H1 (cell line): ENCODE measurements around the gene SHLD1. TPM values are rescaled to one million over a fixed set of nuclear protein-coding genes. Genes with fewer than 3 reads are reported as not detected.

Experiments used
- CTCF ChIA-PET: fragments of 300-600 bp; sonication (Branson Sonifier 250); formaldehyde crosslinking; loops from one replicate; lab custom pipeline; 2021; ENCODE audit not compliant: partially characterized antibody; lab: Charles Lee
- POLR2A ChIA-PET: fragments of 300-600 bp; sonication (Branson Sonifier 250); formaldehyde crosslinking; loops from one replicate; lab custom pipeline; 2021; ENCODE audit warnings: inconsistent platforms; ENCODE audit not compliant: partially characterized antibody; lab: Charles Lee
- DNase-seq, 2 experiments: peaks; one replicate each; pipeline versions ENCODE4 v3.0.0 to v3.0.0-alpha.2; 2010 to 2022; ENCODE audit warnings: low spot score in 2 of 2, low read depth in 1 of 2, mixed read lengths in 1 of 2
- FAIRE-seq: peaks from 2 replicates; lab custom pipeline; 2011; peaks lifted over from hg19 to GRCh38; lab: Jason Lieb, UNC
- H2AFZ ChIP-seq: 2 replicates; pipeline ENCODE4 v1.8.1; 2012; ENCODE audit warnings: low read length, inconsistent platforms
- H2AK5ac ChIP-seq: 2 replicates; pipeline ENCODE4 v1.6.1; 2013; ENCODE audit warnings: low read depth, low read length
- H2BK120ac ChIP-seq: replicated peaks from 2 replicates; pipeline ENCODE3; 2013; ENCODE audit warnings: low read depth, low read length, inconsistent platforms
- H2BK12ac ChIP-seq: 2 replicates; pipeline ENCODE4 v1.6.1; 2013; ENCODE audit warnings: low read depth, low read length
- H2BK15ac ChIP-seq: 2 replicates; pipeline ENCODE4 v1.6.1; 2013; ENCODE audit warnings: low read length
- H2BK20ac ChIP-seq: 2 replicates; pipeline ENCODE4 v1.6.1; 2013; ENCODE audit warnings: low read length
- H2BK5ac ChIP-seq: 2 replicates; pipeline ENCODE4 v1.6.1; 2013; ENCODE audit warnings: low read depth, low read length
- H3K14ac ChIP-seq: 2 replicates; pipeline ENCODE4 v1.6.1; 2013; ENCODE audit warnings: inconsistent platforms; ENCODE audit not compliant: insufficient read length
- H3K18ac ChIP-seq: 2 replicates; pipeline ENCODE4 v1.6.1; 2013; ENCODE audit warnings: low read length; ENCODE audit errors: extremely low read depth
- H3K23ac ChIP-seq: 2 replicates; pipeline ENCODE4 v1.6.1; 2013; ENCODE audit warnings: inconsistent platforms; ENCODE audit not compliant: insufficient read length
- H3K23me2 ChIP-seq: 2 replicates; pipeline ENCODE4 v1.6.1; 2013; ENCODE audit warnings: low read depth, low read length
- H3K27ac ChIP-seq: 2 replicates; pipeline ENCODE4 v1.6.1; 2011; ENCODE audit warnings: low read depth, low read length, inconsistent platforms
- H3K27me3 ChIP-seq, 4 experiments: replicated peaks in 1 of 4; 1 replicate in 1 of 4; 2 replicates in 3 of 4; pipeline versions ENCODE4 v1.6.1 to v1.8.1; 2011 to 2013; ENCODE audit warnings: low read length in 3 of 4, mild to moderate bottlenecking in 3 of 4, inconsistent platforms in 2 of 4, mixed read lengths in 2 of 4, moderate library complexity in 1 of 4; ENCODE audit not compliant: control insufficient read depth in 3 of 4, insufficient read depth in 3 of 4; ENCODE audit errors: extremely low read depth in 1 of 4
- H3K36me3 ChIP-seq, 4 experiments: 2 replicates each; pipeline versions ENCODE4 v1.6.1 to v1.8.1; 2011 to 2013; ENCODE audit warnings: mild to moderate bottlenecking in 4 of 4, low read length in 3 of 4, moderate library complexity in 2 of 4, control low read depth in 1 of 4, inconsistent platforms in 1 of 4; ENCODE audit not compliant: insufficient read depth in 4 of 4, control insufficient read depth in 2 of 4
- H3K4ac ChIP-seq: replicated peaks from 2 replicates; pipeline ENCODE3; 2013; ENCODE audit warnings: low read length, low read depth, mixed read lengths, inconsistent platforms; ENCODE audit not compliant: insufficient read length
- H3K4me1 ChIP-seq, 4 experiments: replicated peaks in 1 of 4; 1 replicate in 1 of 4; 2 replicates in 3 of 4; pipeline versions ENCODE4 v1.6.1 to v1.8.1; 2011 to 2013; ENCODE audit warnings: low read length in 3 of 4, inconsistent platforms in 2 of 4, mixed read lengths in 1 of 4; ENCODE audit not compliant: insufficient read depth in 4 of 4, control insufficient read depth in 3 of 4
- H3K4me2 ChIP-seq, 2 experiments: 2 replicates each; pipeline versions ENCODE4 v1.6.1 to v1.8.1; 2011 to 2013; ENCODE audit warnings: low read depth in 2 of 2, low read length in 2 of 2, control low read depth in 1 of 2, inconsistent platforms in 1 of 2, mild to moderate bottlenecking in 1 of 2; ENCODE audit not compliant: insufficient read depth in 1 of 2
- H3K4me3 ChIP-seq, 4 experiments: fragments of 200-600, 300-600 bp in 1 of 4; sonication (generic), shearing (Covaris generic), sonication (Bioruptor Twin) in 1 of 4; 2 replicates each; pipeline versions ENCODE4 v1.5.1 to v1.8.1; 2011 to 2016; ENCODE audit warnings: low read length in 4 of 4, low read depth in 3 of 4, control low read depth in 2 of 4, inconsistent platforms in 2 of 4, mild to moderate bottlenecking in 2 of 4, mixed read lengths in 1 of 4, moderate library complexity in 1 of 4; ENCODE audit not compliant: insufficient read depth in 2 of 4; ENCODE audit errors: extremely low read depth in 1 of 4
- H3K56ac ChIP-seq: replicated peaks from 2 replicates; pipeline ENCODE3; 2013; ENCODE audit warnings: low read depth, mild to moderate bottlenecking, mixed read lengths, low read length, inconsistent platforms; ENCODE audit not compliant: insufficient read length
- H3K79me1 ChIP-seq: 2 replicates; pipeline ENCODE4 v1.6.1; 2013; ENCODE audit warnings: low read depth, low read length, control low read depth
- H3K79me2 ChIP-seq, 2 experiments: 2 replicates each; pipeline versions ENCODE4 v1.6.1 to v1.8.1; 2012 to 2013; ENCODE audit warnings: low read length in 2 of 2, mild to moderate bottlenecking in 2 of 2, inconsistent platforms in 1 of 2; ENCODE audit not compliant: insufficient read depth in 2 of 2, control insufficient read depth in 1 of 2
- H3K9ac ChIP-seq, 4 experiments: replicated peaks in 1 of 4; 1 replicate in 1 of 4; 2 replicates in 3 of 4; pipeline versions ENCODE4 v1.6.1 to v1.8.1; 2011 to 2013; ENCODE audit warnings: low read depth in 3 of 4, low read length in 3 of 4, control low read depth in 2 of 4, mild to moderate bottlenecking in 2 of 4, moderate library complexity in 2 of 4, inconsistent platforms in 1 of 4; ENCODE audit errors: extremely low read depth in 1 of 4
- H3K9me3 ChIP-seq, 2 experiments: 2 replicates each; pipeline versions ENCODE4 v1.6.1 to v1.8.1; 2012 to 2013; ENCODE audit warnings: mild to moderate bottlenecking in 2 of 2, moderate library complexity in 2 of 2, control low read depth in 1 of 2, inconsistent platforms in 1 of 2, low read depth in 1 of 2, low read length in 1 of 2, mixed read lengths in 1 of 2; ENCODE audit not compliant: insufficient read depth in 2 of 2
- H4K20me1 ChIP-seq, 2 experiments: replicated peaks in 1 of 2; 2 replicates each; pipeline versions ENCODE3 to v1.8.1; 2011 to 2013; ENCODE audit warnings: inconsistent platforms in 2 of 2, low read length in 2 of 2, mild to moderate bottlenecking in 1 of 2; ENCODE audit not compliant: insufficient read depth in 2 of 2, control insufficient read depth in 1 of 2
- H4K5ac ChIP-seq: 2 replicates; pipeline ENCODE4 v1.6.1; 2013; ENCODE audit warnings: low read length, low read depth, mixed read lengths, inconsistent platforms; ENCODE audit not compliant: insufficient read length
- H4K8ac ChIP-seq: 2 replicates; pipeline ENCODE4 v1.8.0; 2013; ENCODE audit warnings: mild to moderate bottlenecking, moderate library complexity, low read length, inconsistent platforms; ENCODE audit not compliant: insufficient read depth; ENCODE audit errors: extremely low read depth
- H4K91ac ChIP-seq: replicated peaks from 2 replicates; pipeline ENCODE3; 2013; ENCODE audit warnings: low read length, mixed read lengths, inconsistent platforms; ENCODE audit not compliant: insufficient read length
- KDM4A ChIP-seq: IDR thresholded peaks from one replicate; pipeline ENCODE4 v1.7.1; 2012; ENCODE audit warnings: low read depth, mild to moderate bottlenecking, moderate library complexity, low read length, inconsistent platforms; ENCODE audit not compliant: severe bottlenecking
- WGBS, 2 experiments: shearing (Covaris generic) in 1 of 2; methylation state at CpG; one replicate each; pipeline versions ENCODE4 v1.1.6 to v1.1.7; 2013 to 2015; ENCODE audit warnings: low lambda C conversion rate in 2 of 2, mixed read lengths in 2 of 2, inconsistent platforms in 1 of 2, low coverage in 1 of 2, missing lambda C conversion rate in 1 of 2; ENCODE audit not compliant: insufficient replicate concordance in 2 of 2, insufficient coverage in 1 of 2, insufficient read length in 1 of 2; ENCODE audit errors: extremely low coverage in 1 of 2, missing lambda C conversion rate in 1 of 2; 5-methylcytosine and 5-hydroxymethylcytosine counted together
- polyA plus RNA-seq, 7 experiments: library from polyadenylated mRNA; depleted of rRNA in 3 of 7; stranded (reverse) in 5 of 7; unstranded in 2 of 7; fragments of >200 nt in 5 of 7; fragments of 200-250 nt in 2 of 7; gene quantifications; 1 replicate in 5 of 7; 2 replicates in 1 of 7; 4 replicates in 1 of 7; pipeline versions ENCODE4 v1.2.1 to v1.2.3, GENCODE V29; 2011 to 2013; ENCODE audit warnings: missing spikeins in 2 of 7, mixed read lengths in 2 of 7
- total RNA-seq: library from RNA; stranded (reverse); fragmentation: NEBNext Ultra II Directional; extraction: Animal tissue kit (Norgen Biotek cat#: 25700); gene quantifications from 2 replicates; pipeline ENCODE4 v1.2.1, GENCODE V29; 2021

SHLD1 gene
- total and polyA plus RNA-seq, 2 of the 8 experiments (the other 6 are each of a cell fraction or from before 2014, with no cell fraction given): 4.2 to 6.5 TPM

GRCh38 chr20:5885866-5886265 lies 135.7 kb downstream of the SHLD1 start:
- POLR2A ChIA-PET: no interaction called here

More at GRCh38 chr20:5885866-5886265, 135.7 kb downstream of the SHLD1 start:
- H2BK5ac ChIP-seq: no peak overlapping the region
- no peak overlapping the region for H2BK12ac ChIP-seq
- DNase-seq: no peak
- H3K27ac ChIP-seq: no peak overlapping the region
- H2BK120ac ChIP-seq: no peak overlapping the region
- H2AFZ ChIP-seq: no peak overlapping the region
- H3K23me2 ChIP-seq: no peaks in the 10 kb centered on the region; the same call in 1 of the 2 replicates
- no peak overlapping the region for H3K18ac ChIP-seq
- no peaks in the 10 kb centered on the region; a peak in 1 of 7 replicates for H3K27me3 ChIP-seq
- no peak overlapping the region for H3K9ac ChIP-seq
- H3K23ac ChIP-seq: no peak overlapping the region
- FAIRE-seq: no peak
- peaks cover 0 to 7% (median 4%) of the 10 kb centered on the region in 4 experiments; a peak in 4 of 7 replicates for H3K4me1 ChIP-seq
- no peak overlapping the region for H3K14ac ChIP-seq
- H4K5ac ChIP-seq: no peak overlapping the region
- H3K4me3 ChIP-seq: no peak overlapping the region
- no peaks in the 10 kb centered on the region for H3K36me3 ChIP-seq
- no peak for TF ChIP-seq KDM4A
- H4K8ac ChIP-seq: no peak overlapping the region
- no peak overlapping the region for H2BK15ac ChIP-seq
- H3K4me2 ChIP-seq: no peak overlapping the region
- no peaks in the 10 kb centered on the region for H4K20me1 ChIP-seq
- no peaks in the 10 kb centered on the region for H3K79me2 ChIP-seq
- H2BK20ac ChIP-seq: no peak overlapping the region
- H3K4ac ChIP-seq: no peak overlapping the region
- no peak overlapping the region for H2AK5ac ChIP-seq
- H4K91ac ChIP-seq: no peak overlapping the region
- H3K56ac ChIP-seq: no peak overlapping the region
- CTCF ChIA-PET: interaction anchor here (1.2 kb wide), 1 partner anchor 17 kb away, joined by 3 read pairs; no protein-coding TSS in a partner anchor
- H3K9me3 ChIP-seq: no peaks in the 10 kb centered on the region
- 90% methylated on average over 6 of the region's 6 CpGs; no CpG with 5 or more reads in 1 of the 2 experiments for WGBS, 2 experiments
- no peaks in the 10 kb centered on the region for H3K79me1 ChIP-seq
